ENCODE results near the gene SNN.

Gene SNN

GRCh38 chr16:11668623-11669379, 546 bp downstream of the SNN start:
- DNase-seq, result no peak

- DNase-seq, result no peak
Measured at GRCh38 chr16:11669380-11670146, 1.3 kb downstream of the SNN start.

GRCh38 chr16:11670171-11671131, 2.2 kb downstream of the SNN start:
- no peak for DNase-seq

GRCh38 chr16:11671271-11671670, 3.0 kb downstream of the SNN start:
- no peak for DNase-seq

- no peak for DNase-seq
Measured at GRCh38 chr16:11671676-11672075, 3.4 kb downstream of the SNN start.

DNA sequence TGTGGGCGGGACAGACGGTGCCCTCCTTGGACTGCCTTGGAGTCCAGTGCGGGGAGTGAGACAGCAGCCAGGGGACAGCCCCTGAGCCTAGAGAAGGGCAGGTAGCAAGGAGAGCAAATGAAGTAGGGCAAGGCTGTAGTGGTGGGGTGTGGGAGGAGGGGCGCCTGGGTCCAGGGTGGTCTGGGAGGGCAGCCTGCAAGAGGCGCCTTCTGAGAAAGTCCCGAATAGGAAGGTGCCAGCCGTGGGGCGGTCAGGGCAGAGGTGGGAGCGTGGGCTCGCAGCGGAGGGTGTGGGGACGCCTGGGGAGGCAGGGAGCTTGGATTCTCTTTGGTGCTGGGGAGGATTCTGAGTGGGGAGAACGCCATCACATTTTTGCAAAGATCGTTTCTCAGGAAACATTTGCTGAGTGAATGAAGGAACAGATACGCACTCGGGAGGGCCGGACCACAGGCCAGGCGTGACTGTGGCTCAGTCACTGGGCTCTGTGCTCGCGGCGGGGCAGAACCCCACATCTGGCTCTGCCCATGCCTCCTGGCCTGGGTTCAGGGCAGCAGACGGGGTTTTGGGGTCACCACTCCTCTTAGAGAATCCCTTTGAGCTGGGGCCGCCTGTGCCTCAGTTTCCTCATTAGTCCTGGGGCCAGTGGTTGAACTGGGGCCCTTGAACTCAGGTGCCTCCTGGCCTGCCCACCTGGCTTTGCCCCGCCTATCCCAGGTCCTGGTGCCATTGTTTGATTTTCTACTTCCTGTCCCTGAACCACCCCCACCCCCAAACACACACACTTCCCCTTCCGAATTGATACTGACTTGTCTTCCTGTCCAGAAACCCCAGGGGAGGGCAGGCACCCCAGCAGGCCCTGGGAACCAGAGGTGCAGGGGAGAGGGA, 4.2 kb downstream of the SNN start:
- peak in 2 of 4 experiments; percentile 20 to 21 for DNase-seq

- DNase-seq, result no peak
Measured at GRCh38 chr16:11673091-11674000, 5.1 kb downstream of the SNN start.

GRCh38 chr16:11674001-11674817, 6.0 kb downstream of the SNN start:
- DNase-seq, result no peak

DNA sequence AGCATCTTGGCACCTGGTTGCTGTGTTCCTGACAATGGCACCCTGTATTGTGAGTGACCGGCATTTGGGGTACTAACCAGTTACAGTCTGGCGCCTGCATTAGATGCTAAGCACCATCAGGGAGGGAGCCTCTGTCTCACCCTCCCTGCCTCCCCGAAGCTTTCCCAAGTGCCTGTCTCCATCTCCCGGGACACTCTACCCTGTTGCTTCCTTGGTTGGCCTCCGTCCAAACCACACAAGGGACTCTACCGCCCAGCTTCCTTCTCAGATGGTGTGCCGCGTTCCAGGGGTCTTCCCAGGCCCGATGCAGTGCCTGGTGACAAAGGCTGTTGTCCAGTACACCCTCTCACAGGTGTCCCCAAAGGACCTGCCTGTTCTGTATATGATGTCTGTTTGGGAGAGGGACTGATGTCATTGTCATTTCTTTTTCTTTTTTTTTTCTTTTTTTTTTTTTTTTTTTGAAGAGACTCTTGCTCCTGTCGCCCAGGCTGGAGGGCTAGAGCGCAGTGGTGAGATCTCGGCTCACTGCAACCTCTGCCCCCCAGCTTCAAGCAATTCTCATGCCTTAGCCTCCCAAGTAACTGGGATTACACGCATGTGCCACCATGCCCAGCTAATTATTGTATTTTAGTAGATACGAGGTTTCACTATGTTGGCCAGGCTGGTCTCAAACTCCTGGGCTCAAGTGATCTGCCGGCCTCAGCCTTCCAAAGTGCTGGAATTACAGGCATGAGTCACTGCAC, 6.7 kb downstream of the SNN start:
- no peak for DNase-seq

GRCh38 chr16:11675561-11676511, 7.6 kb downstream of the SNN start:
- peak in 3 of 4 experiments; percentile 17 to 25 (median 21) for DNase-seq

GRCh38 chr16:11676799-11677198, 8.5 kb downstream of the SNN start:
- no peak for DNase-seq

- no peak for DNase-seq
Measured at GRCh38 chr16:11677451-11677951, 9.2 kb downstream of the SNN start.

DNA sequence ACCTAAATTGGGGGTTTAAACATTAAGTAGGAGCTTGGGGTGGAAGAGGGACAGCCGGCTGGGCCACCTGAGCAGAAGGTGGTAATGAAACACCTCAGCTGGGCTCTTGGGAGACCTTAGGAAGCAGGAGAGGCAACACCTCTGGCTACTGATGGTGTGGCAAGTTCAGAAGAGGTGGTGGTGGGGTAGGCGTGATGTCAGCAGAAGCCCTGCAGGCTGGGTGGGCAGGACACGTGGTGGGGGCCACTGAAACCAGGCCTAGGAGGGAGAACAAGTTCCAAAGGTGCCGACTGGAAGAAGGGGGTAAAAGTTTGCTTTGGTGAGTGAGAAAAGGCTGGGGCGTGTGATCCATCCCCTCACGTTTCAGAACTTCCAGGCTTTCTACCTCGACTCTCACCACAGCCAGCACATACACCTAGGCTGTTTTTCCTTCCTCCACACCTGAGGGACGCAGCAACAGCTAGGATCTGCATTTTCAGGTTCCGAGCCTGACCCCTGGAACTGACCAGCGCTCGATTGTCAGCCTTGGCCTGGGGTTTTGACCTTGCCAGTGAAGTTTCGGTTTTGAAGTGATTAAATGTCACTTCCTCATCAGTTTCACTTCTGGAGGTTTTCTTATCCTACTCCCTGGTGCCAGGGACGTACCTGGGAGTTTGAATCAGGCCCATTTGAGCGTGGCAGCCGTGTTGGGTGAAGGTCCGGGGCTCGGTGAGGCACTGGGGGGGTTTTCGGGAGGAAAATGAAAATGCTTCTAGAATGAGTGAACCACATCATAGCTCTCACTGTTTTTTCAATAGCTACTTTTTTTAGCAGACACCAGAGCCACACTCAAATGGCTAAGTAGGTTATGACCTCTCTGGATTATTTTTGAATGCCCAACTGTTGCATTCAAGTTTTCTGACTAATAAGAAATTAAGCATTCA, 10.0 kb downstream of the SNN start:
- no peak for DNase-seq

DNA sequence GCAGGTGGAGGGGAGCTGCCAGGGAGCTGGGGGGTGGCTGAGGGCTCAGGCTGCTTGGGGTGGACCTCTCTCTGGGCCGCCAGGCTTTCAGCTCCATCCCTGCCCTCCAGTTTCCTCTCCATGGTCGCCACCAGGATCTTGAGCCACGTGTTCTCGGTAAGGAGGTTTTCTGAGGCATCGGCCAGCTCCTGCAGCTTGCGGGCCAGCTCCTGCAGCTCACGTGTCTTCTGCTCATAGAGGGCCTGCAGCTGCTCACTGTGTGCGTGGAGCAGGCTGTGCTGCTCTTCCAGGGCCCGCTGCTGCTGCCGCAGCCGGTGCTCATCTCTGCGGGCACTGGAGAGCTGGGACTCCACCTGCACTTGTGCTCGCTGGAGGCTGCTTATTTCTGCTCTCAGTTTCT, 11.0 kb downstream of the SNN start:
- no peak for DNase-seq

GRCh38 chr16:11679941-11680911, 12.0 kb downstream of the SNN start:
- no peak for DNase-seq

All from activated CD4-positive, CD25-positive, alpha-beta regulatory T cell (primary cell).